Central memory CD4-positive, alpha-beta T cell (primary cell): Measurements from ENCODE around the gene PTPRO.

Experiments
- DNase-seq: peaks from one replicate; pipeline ENCODE4 v3.0.0; 2022

The PTPRO gene

DNA sequence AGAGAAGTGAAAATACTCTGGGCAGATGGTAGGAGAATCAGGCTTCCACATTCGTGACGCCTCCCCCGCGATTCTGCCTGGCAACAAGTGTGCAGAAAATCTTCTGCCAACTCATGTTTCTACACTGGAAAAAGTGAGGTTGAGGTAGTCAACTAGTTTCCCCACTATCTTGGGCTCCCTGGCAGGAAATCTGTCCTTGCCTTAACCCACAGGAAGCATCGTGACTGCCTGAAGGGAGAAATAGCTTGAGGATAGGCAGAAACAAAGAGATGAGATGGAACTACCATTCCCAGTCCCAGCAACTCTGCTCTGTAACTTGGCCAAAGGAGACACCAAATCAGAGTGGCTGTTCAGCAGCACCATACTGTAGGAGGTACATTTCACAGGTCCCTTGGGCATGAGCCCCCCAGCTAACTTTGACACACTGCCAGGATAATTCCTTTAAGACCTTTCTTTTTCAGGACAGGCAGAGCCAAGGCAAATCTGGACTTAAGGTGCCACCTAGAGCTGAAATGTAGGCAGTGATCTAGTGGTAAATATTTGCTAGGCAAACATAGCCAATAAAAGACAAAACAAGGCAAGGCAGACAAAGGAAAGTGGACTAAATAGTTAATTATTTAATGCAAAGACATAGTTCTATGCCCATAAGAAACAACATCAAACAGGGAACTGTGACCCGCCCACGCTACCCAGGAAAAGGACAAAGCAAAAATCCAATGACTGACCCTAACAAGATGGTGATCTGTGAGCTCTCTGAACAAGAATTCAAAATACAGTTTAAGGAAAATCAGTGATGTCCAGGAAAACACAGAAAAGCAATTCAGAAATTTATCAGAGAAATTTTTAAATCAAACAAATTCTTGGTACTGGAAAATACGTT lies 205.1 kb downstream of the PTPRO start:
- no peak for DNase-seq

DNA sequence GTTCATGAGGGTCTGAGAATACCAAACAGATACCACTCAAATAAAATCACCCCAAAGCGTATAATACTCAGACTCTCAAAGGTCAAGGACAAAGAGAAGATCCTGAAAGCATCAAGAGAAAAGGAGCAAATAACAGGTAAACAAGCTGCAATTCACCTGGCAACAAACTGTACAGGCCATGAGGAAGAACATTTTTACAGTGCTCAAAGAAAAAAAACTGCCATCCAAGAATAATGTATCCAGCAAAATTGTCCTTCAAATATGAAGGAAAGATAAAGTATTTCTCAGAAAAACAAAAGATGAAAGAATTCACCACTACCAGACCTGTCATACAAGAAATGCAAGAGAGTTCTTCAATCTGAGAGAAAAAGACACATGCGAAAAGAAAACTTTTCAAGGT lies 206.4 kb downstream of the PTPRO start:
- DNase-seq, result no peak

DNA sequence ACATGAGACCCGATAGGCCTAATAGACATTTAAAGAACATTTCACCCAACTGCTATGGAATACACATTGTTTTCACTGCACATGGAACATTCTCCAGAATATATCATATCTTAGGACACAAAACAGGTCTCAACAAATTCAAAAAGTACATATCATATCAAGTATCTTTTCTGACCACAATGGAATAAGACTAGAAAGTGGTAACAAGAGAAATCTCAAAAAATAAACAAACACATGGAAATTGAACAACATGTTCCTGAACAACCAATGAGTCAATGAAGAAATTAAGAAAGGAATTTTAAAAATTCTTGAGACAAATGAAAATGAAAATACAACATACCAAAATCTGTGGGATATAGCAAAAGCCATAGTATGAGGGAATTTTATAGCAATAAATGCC lies 208.1 kb downstream of the PTPRO start:
- DNase-seq, result no peak

DNA sequence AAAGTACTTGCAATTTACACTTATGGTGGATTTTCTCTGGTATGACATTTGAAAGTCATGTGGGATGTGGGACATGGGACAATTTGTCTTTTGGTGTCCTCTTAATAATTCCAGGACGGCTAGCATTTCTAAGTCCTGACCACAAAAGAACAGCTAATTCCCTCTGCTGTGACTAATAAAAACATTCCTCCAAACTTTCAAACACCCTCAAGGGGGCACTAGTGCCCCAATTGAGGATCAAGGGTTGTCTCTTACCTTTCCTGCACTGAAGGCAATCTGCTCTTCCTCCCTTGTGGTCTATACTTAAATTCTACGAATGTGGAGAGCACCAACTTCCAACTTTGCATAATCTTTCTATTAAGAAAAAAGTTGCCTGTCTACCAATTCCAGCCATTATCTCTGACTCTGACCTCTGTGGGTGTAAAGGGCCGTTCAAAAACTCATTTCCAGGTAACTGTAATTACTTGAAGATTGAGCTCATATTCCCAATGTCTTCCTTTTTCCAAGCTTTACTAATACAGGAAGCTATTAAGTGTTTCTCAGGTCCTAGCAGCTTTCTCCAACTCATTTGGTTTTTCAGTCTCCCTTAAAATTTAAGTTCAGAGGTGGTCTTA lies 210.2 kb downstream of the PTPRO start:
- DNase-seq, result peak; percentile 59

DNA sequence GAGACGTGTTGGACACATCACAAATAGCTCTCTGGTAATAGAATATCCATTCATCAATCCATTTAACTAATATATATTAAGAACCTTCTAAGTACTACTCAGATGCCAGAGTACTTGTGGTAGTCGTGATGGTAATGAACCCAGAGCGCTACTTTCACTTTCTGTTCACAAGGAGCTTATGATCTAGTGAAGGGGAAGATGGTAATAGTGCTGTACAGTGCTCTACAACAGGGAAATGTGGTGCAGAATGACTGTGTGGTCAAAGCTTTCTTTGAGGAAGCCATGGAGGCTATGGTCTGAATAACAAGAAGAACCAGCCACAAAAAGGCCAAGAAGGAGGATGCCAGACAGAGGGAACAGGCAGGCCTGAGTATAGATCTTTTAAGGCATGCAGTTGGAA lies 212.0 kb downstream of the PTPRO start:
- DNase-seq, result peak; percentile 35

DNA sequence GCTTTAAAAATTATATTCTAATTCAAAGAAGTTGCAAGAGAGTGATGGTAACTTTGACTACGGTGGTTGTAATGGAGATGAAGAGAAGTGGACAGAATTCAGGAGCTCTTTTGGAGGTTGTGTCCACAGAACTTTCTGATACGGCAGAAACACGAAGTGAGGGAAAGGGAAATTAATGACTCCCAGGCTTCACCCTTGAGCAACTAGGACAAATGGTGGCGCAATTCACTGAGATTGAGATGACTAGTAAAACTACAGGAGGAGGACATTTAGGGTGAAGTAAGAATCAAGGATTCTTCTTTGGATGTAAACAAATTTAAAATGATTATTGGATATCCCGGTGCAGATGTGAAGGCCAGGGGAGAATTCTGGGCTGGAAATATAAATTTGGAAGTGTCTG lies 212.6 kb downstream of the PTPRO start:
- DNase-seq, result no peak

DNA sequence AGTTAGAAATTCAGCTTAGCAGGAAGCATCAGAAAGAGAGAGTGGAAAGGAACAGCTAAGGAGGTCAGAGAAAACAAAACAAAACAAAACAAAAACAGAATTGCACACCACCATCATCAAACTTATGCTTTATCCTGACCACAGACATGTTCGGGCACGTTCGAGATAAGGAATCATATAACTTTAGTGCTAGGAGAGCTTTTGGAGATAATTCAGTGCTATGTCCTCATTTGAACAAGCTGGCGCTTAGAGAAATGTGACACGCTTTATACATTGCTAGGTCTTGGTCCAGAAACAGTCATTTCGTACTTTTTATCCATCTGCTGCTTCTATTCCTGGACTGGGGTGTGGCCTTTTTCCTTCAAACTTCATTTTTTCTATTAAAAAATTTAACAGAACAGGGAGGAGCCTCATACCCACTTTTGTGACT lies 213.1 kb downstream of the PTPRO start:
- no peak for DNase-seq

DNA sequence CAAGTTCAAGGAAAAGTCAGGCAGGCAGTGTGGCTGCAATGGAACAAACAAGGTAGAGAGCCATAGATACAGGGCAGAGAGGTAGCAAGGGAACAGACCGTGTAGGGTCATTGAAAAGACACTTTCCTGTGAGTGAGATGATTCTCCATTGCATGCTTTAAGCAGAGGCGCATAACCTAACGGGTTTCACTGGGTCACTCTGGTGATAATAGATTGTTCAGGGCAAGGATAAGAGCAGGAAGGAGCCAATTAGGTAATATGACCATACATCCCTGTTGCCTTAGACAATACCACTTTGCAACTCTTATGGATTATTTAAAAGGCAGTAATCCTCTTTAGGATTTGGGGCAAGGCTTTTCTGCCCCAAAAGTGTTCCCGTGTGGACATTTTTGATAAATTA lies 214.1 kb downstream of the PTPRO start:
- no peak for DNase-seq

DNA sequence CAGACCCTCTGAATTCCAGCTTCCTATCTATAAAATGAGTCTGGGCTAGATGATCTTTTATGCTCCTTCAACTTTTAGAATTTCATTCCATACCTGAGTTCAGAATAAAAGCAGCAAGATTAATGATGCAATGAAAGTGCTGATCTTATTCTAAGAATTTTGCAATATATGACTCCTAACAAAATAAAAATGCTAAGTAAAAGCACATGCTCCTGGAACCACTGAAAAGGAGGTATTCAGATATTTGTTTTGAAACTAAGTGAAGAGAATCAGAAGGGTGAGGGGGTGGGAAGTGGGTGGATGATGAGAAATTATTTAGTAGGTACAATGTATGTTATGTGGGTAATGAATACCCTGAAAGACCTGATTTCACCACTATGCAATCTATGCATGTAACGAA lies 216.6 kb downstream of the PTPRO start:
- DNase-seq, result no peak

DNA sequence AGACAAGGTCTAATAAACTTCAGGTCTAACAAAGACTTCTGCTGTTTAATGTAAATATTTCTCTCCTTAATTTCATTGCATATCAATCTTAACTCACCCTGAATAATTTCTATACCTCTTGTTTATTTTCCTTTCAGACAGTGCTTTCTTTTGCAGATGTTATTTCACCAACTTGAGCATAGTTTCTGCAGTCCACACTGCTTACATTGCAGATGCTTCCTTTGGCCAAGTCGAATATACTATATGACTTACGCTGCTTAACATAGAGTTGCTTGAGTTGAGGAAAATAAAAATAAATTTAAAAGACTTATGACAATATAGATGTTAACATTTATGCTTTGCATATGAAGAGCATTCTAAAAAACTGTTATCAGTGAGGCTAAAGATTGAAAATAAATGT lies 217.7 kb downstream of the PTPRO start:
- no peak for DNase-seq

DNA sequence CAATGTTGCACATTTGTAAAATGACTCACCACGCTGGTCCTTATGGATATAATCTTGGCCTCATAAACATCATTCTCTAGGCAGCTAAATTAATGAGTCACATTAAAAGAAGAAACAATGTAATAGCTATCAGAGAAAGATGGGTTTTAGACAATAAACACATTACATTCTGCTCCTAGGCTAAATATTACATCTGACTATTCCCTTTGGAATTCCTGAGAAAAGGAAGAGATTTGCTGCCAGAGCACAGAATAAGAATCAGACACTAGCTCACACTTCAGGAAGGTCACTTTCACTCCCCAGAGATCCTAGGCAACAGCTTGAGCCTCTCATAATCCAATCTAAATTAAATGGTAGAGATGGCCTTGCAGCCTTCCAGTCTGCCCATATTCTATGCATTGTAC lies 218.2 kb downstream of the PTPRO start:
- DNase-seq, result no peak

DNA sequence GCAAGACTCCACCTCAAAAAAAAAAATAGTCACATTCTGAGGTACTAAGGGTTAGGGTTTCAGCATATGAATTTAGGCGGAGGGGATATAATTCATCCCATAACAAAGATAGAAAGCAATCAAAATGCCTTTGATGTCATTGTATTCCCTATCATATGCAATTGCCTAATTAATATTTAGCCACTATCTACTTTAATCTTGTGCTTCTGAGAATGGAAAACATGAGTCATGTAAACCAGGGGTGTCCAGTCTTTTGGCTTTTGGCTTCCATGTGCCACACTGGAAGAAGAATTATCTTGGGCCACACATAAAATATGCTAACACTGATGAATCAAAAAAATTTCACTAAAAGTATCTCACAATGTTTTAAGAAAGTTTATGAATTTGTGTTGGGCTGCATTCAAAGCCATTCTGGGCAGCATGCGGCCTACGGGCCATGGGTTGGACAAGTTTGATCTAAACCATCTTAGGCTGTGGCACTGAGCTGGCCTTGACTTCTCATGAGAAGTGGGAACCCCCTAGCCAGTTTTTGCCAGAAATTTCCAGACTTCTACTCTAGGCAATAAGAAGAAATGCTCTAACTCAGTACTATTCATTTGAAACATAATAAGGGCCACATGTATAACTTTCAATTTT lies 219.8 kb downstream of the PTPRO start:
- no peak for DNase-seq

DNA sequence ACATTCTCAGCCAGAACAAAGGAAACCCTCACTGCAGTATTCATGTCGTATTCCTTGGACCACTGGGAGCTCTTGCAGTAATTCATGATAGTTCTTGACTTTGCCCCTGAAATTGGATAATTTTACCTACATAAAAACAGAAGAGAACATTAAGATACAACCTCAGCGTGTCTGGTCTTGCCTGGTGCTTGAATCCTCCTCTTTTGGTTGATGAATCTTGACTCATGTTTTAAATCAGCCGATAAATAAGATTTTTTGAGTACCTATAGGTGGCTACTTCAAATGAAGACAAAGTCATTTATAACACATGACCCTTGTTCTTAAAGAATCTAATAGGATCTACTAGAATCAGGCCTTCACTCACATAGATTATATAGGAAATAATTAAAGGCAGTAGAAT lies 221.0 kb downstream of the PTPRO start:
- no peak for DNase-seq

DNA sequence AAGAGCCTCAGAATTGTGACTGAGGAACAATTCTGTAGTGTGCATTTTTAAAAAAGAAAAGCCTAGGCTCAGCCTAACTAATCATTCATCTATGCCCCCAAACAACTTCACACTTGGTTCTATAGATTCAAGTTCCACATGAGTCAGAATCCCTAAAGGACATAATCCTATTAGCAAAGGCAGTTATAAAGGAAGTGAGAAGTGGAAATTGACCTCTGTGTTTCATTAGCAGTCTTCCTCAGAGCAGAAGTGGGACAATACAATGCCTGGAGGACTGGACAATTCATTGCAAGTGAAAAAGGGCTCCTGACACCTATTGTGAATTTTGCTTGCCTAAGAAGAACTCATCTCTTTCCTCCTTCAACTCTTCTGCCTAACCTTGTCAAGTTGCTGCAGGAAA lies 222.3 kb downstream of the PTPRO start:
- no peak for DNase-seq

DNA sequence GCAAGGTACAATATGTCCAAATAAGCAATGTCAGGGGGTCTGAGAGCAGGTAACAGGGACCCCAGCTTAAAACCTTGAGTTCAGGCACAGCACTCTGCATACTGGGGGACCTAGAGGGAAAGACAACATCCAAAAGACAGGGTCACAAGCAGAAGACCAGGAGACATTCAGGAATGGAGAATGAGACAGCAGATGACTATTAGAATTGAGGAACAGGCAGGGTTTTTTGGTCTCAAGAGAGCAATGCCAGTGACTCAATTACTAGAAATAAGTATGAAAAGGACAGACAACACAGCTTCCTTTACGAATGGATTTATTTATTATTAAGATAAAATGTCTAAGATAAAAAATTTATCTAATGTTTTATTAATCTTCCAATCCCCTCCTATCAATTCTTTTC lies 223.0 kb downstream of the PTPRO start:
- no peak for DNase-seq

DNA sequence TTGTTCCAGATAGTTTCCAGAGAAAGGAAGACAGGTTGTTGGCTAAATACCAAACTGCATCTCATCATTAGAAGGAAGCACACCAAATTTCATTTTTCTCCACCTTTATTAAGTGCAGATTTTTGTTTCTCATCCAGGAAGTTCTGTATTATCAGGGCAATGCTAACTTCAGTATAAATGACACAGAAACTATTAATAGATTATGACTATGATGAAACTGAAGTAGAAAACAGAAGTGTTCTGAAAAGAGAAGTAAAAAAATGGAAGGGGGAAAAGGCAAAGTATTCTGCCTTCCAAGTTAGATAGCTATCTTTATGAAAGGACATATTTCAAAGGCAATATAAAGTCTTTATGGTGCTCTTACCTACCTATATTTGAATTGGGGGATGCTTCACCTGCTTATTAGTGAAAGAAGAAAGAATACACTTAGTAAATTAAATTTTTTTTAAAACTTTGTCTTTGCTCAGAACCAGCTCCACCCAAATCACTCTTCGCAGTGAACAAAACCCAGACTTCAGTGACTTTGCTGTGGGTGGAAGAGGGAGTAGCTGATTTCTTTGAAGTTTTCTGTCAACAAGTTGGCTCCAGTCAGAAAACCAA lies 223.9 kb downstream of the PTPRO start:
- peak; percentile 74 for DNase-seq

DNA sequence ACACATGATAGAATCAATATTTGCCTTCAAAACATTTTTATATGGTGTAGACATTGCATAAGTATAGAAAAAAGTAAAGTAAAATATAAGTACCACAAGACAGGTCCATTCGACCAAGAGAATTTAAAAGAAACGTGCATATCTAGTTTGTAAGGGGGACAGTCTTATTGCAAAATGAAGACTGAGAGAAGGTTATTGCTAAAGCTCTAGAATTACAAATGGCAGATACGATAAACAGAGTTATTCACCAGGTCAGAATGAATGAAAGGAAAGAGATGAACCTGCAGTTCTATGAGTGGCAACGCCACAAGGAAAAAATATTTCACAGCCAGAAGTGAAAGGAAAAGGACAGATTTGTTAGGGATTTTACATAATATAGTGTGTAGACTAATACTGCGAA lies 224.8 kb downstream of the PTPRO start:
- no peak for DNase-seq

DNA sequence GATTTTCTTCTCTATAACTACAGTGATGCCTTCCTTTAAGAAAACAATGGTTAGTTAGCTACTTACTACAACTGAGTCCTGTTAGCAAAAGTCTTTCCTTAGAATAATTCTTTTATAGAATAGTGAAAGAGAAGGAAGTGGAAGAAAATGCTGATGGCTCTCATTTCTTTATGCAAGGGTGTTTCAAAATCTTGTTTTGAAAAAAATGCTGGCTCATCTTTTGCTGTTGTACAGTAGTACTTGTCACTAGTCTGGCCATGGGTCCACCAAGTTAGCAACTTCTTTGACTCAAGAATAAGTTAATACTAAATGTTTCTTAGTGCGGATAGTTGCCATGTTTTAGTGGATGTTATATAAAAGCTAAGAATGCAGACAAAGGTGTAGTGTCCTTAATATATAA lies 225.4 kb downstream of the PTPRO start:
- DNase-seq, result no peak

DNA sequence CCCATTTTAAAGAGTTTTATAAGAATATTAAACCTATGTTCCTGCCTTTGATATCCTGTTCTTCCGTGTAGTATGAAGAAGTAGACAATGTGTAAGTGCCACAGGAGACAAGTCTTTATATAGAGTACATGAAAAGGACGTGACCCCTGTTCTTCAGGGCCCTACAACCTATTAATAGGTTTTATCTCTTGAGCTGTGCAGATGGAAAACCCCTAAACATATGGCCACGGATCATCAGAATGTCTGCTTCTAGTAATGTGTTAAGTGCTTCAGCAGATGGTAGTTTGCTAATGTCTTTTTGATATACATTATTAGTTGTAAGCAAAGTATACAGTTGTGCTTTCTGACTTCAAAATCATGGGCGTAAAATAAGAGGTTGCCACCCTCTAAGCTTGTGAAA lies 228.5 kb downstream of the PTPRO start:
- no peak for DNase-seq

DNA sequence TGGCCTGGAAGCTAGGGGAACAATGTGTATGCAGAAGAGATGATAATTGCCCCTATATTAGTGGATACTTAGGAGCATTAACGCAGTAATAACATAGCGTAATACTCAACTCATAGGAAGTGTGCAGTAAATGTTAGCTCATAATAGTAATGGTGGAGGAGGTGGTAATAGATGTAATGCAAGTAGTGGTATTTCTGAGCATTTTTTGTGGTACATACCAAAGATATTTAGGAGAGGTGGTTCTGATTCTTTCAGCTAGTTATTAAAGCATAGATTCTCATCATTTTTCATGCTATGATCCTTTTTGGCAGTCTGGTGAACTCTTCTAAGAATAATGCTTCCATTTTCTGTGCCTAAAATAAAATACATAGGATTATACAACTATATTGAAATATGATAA lies 233.1 kb downstream of the PTPRO start:
- no peak for DNase-seq

DNA sequence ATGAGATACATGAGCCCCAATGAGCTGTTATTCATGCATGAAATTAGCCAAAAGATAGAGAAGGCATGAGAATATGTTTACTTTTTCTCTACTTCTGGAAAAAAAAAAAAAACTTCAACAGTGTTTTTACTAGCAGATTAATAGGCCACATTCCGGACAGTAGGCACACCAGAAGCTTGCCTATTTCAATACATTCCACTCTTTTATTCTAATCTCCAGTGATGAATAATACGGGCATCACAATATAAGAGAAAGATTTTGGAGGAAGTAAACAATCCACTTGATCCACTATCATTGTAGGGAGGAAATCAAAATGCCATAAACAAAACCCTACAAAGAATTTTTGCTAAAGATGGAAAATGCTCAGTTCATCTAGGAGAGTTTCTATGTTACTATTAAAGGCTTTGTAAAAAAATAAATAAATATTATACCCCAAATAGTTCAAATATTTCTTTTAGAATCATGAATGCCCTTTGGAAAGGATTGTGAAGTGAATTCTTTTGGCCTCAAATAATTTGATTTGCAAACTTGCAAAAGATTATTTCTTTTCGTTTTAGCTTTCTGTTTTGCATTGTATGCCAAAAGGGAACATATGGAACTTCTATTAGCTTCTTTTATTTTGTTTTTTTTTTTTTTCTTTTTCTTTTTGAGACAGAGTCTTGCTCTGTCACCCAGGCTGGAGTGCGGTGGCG lies 234.2 kb downstream of the PTPRO start:
- DNase-seq, result no peak

DNA sequence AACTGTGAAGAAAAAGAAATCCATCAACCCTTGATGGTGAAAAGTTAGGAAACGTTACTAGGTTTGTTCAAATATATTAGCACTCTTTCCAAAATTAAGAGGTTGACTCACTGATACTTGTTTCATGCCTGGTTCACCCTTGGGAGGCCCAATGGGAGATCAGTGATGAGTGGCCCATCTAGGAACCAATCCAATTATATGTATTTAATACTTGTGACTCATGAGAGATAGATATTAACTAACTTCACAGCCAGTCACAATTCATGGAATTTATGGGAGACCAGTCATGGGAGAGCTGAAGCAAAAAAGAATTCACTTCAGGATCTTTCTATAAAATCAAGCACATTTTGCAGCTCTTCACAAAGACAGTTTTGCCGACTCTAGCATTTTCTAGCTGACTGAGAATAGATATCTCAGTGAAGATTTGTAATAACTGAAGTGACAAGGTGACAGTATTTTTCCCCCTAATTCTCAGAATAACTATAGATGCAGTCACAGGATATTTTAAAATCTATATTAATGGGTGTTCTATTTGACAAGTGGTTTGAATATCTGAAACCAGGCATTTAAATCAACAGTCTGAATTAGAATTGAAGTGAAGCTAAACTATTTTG lies 236.7 kb downstream of the PTPRO start:
- DNase-seq, result no peak

DNA sequence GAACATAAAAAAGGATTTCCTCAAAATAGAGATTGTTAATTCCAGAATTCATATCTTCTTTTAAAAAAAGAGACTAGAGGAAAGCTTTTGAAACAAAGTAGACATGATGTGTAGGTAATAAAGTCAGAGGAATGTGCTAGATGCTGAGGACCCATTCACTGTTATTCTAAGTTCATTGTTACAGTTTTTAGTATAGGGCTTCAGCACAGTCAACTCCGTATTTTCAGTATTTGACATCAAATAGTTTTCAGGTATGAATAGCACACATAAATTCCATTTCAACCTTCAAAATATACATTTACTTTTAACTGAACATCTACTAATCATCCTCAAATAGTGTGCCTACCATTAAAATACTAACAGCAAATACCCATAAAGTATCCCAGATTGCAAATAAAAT lies 239.1 kb downstream of the PTPRO start:
- DNase-seq, result no peak
